ENCODE results near the gene ZGLP1. TPM values are rescaled to one million over a fixed set of nuclear protein-coding genes. Genes with fewer than 3 reads are reported as not detected.

The ZGLP1 gene
- total and polyA plus RNA-seq, 2 of the 13 experiments (the other 11 are each of a cell fraction or from before 2014, with no cell fraction given) = 2.4 to 3.0 TPM

DNA sequence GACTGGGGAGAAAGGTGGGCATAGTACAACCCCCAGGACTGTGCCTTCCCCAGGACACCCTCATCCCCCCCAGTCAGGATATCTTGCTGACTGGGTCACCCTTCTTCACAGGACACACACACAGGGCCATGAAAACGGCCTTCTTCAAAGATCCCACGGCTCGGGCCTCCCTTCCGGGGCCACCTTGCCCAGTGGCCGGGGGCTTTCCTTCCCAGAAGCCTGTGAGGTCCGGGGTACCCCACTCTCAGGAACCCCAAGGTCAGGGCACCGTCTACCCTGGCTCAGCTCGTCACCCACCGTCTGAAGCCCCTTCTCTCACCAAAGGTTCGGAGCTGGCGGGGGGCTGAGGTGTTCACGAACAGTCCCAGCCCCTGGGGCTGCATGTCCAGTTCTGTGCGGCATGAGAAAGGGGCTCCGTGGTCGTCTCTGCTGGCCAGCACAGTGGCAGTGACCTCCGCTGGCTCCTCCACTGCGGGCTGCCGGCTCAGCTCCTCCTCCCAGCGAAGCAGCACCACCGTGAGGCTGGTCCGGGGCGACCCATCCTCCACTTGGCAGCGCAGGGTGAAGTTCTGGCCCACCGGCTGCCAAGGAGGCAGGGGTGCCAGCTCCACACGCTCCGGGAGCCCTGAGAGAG, 25.9 kb upstream of the ZGLP1 start (continued):
- TF ChIP-seq ZNF121 (CRISPR knock-in tag; IDR thresholded peaks at IDR 0.05) (0 out of 2 replicates have a peak, but pooled peaks have one; percentile 24), KLF11 (CRISPR knock-in tag; IDR thresholded peaks at IDR 0.05) (no peak), JUNB (CRISPR knock-in tag; IDR thresholded peaks at IDR 0.05; ENCODE audit: borderline replicate concordance) (no peak), ZNF879 (CRISPR knock-in tag; IDR thresholded peaks at IDR 0.05) (no peak), POLR2AphosphoS5 (IDR thresholded peaks at IDR 0.05; ENCODE audit: low read depth, low read length) (no peak), CCAR2 (optimal IDR thresholded peaks at IDR 0.05; ENCODE audit: low read depth, low read length) (no peak), SOX6 (IDR thresholded peaks at IDR 0.05) (no peak), SOX6 (CRISPR knock-in tag; IDR thresholded peaks at IDR 0.05) (no peak), ZZZ3 (CRISPR knock-in tag; IDR thresholded peaks at IDR 0.05; ENCODE audit: borderline replicate concordance) (no peak), MTA1 (CRISPR knock-in tag; IDR thresholded peaks at IDR 0.05; ENCODE audit: borderline replicate concordance) (0 out of 2 replicates have a peak, but pooled peaks have one; percentile 31), HMGA1 (CRISPR knock-in tag; conservative IDR thresholded peaks at IDR 0.05) (no peak), ATF7 (IDR thresholded peaks at IDR 0.05) (no peak), ATF7 (CRISPR knock-in tag; IDR thresholded peaks at IDR 0.05) (no peak), CENPX (CRISPR knock-in tag; IDR thresholded peaks at IDR 0.05) (no peak), NR1H2 (CRISPR knock-in tag; IDR thresholded peaks at IDR 0.05; ENCODE audit: borderline replicate concordance, low read depth) (no peak), SRY (CRISPR knock-in tag; IDR thresholded peaks at IDR 0.05) (no peak), SRSF9 (IDR thresholded peaks at IDR 0.05; ENCODE audit: borderline replicate concordance, insufficient read depth, low read depth, low read length, poor library complexity, severe bottlenecking) (no peak)
- TF ChIP-seq, protein P1, sequence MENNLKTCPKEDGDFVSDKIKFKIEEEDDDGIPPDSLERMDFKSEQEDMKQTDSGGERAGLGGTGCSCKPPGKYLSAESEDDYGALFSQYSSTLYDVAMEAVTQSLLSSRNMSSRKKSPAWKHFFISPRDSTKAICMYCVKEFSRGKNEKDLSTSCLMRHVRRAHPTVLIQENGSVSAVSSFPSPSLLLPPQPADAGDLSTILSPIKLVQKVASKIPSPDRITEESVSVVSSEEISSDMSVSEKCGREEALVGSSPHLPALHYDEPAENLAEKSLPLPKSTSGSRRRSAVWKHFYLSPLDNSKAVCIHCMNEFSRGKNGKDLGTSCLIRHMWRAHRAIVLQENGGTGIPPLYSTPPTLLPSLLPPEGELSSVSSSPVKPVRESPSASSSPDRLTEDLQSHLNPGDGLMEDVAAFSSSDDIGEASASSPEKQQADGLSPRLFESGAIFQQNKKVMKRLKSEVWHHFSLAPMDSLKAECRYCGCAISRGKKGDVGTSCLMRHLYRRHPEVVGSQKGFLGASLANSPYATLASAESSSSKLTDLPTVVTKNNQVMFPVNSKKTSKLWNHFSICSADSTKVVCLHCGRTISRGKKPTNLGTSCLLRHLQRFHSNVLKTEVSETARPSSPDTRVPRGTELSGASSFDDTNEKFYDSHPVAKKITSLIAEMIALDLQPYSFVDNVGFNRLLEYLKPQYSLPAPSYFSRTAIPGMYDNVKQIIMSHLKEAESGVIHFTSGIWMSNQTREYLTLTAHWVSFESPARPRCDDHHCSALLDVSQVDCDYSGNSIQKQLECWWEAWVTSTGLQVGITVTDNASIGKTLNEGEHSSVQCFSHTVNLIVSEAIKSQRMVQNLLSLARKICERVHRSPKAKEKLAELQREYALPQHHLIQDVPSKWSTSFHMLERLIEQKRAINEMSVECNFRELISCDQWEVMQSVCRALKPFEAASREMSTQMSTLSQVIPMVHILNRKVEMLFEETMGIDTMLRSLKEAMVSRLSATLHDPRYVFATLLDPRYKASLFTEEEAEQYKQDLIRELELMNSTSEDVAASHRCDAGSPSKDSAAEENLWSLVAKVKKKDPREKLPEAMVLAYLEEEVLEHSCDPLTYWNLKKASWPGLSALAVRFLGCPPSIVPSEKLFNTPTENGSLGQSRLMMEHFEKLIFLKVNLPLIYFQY (CRISPR knock-in tag; IDR thresholded peaks at IDR 0.05; ENCODE audit: borderline replicate concordance) = 0 out of 2 replicates have a peak, but pooled peaks have one; percentile 28
- TF ChIP-seq, protein P2, sequence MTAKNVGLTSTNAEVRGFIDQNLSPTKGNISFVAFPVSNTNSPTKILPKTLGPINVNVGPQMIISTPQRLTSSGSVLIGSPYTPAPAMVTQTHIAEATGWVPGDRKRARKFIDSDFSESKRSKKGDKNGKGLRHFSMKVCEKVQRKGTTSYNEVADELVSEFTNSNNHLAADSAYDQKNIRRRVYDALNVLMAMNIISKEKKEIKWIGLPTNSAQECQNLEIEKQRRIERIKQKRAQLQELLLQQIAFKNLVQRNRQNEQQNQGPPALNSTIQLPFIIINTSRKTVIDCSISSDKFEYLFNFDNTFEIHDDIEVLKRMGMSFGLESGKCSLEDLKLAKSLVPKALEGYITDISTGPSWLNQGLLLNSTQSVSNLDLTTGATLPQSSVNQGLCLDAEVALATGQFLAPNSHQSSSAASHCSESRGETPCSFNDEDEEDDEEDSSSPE (CRISPR knock-in tag; IDR thresholded peaks at IDR 0.05) = no peak
- TF ChIP-seq, protein P3, sequence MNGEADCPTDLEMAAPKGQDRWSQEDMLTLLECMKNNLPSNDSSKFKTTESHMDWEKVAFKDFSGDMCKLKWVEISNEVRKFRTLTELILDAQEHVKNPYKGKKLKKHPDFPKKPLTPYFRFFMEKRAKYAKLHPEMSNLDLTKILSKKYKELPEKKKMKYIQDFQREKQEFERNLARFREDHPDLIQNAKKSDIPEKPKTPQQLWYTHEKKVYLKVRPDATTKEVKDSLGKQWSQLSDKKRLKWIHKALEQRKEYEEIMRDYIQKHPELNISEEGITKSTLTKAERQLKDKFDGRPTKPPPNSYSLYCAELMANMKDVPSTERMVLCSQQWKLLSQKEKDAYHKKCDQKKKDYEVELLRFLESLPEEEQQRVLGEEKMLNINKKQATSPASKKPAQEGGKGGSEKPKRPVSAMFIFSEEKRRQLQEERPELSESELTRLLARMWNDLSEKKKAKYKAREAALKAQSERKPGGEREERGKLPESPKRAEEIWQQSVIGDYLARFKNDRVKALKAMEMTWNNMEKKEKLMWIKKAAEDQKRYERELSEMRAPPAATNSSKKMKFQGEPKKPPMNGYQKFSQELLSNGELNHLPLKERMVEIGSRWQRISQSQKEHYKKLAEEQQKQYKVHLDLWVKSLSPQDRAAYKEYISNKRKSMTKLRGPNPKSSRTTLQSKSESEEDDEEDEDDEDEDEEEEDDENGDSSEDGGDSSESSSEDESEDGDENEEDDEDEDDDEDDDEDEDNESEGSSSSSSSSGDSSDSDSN (CRISPR knock-in tag; IDR thresholded peaks at IDR 0.05) = peak; percentile 41; the same call in 1 of the 2 replicates
- TF ChIP-seq, protein P4, sequence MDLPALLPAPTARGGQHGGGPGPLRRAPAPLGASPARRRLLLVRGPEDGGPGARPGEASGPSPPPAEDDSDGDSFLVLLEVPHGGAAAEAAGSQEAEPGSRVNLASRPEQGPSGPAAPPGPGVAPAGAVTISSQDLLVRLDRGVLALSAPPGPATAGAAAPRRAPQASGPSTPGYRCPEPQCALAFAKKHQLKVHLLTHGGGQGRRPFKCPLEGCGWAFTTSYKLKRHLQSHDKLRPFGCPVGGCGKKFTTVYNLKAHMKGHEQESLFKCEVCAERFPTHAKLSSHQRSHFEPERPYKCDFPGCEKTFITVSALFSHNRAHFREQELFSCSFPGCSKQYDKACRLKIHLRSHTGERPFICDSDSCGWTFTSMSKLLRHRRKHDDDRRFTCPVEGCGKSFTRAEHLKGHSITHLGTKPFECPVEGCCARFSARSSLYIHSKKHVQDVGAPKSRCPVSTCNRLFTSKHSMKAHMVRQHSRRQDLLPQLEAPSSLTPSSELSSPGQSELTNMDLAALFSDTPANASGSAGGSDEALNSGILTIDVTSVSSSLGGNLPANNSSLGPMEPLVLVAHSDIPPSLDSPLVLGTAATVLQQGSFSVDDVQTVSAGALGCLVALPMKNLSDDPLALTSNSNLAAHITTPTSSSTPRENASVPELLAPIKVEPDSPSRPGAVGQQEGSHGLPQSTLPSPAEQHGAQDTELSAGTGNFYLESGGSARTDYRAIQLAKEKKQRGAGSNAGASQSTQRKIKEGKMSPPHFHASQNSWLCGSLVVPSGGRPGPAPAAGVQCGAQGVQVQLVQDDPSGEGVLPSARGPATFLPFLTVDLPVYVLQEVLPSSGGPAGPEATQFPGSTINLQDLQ (CRISPR knock-in tag; IDR thresholded peaks at IDR 0.05) = no peak

Measured in HepG2 (cell line).